Endothelial cell (in vitro differentiated cells): Measurements from ENCODE around the gene DPYSL4. TPM values are rescaled to one million over a fixed set of nuclear protein-coding genes. Genes with fewer than 3 reads are reported as not detected.

Source experiments
- DNase-seq: peaks from one replicate; pipeline ENCODE4 v3.0.0; 2021; ENCODE audit warnings: low spot score
- H3K27ac Mint-ChIP-seq: one replicate; pipeline ENCODE4 v1.8.0; 2021; ENCODE audit warnings: mixed read lengths, inconsistent platforms; ENCODE audit not compliant: unreplicated experiment
- H3K27me3 Mint-ChIP-seq: one replicate; pipeline ENCODE4 v1.8.0; 2021; ENCODE audit warnings: mild to moderate bottlenecking, moderate library complexity, mixed read lengths, inconsistent platforms; ENCODE audit not compliant: unreplicated experiment
- H3K36me3 Mint-ChIP-seq: one replicate; pipeline ENCODE4 v1.8.0; 2021; ENCODE audit warnings: mild to moderate bottlenecking, low read depth, mixed read lengths, inconsistent platforms; ENCODE audit not compliant: unreplicated experiment
- H3K4me1 Mint-ChIP-seq: one replicate; pipeline ENCODE4 v1.8.0; 2021; ENCODE audit warnings: mild to moderate bottlenecking, mixed read lengths, inconsistent platforms; ENCODE audit not compliant: unreplicated experiment
- H3K4me3 Mint-ChIP-seq: one replicate; pipeline ENCODE4 v1.8.0; 2021; ENCODE audit warnings: mild to moderate bottlenecking, mixed read lengths, inconsistent platforms; ENCODE audit not compliant: unreplicated experiment
- H3K9me3 Mint-ChIP-seq: one replicate; pipeline ENCODE4 v1.8.0; 2021; ENCODE audit warnings: mixed read lengths, inconsistent platforms; ENCODE audit not compliant: unreplicated experiment
- CTCF ChIP-seq: fragments of 200-600 bp; sonication (generic); IDR thresholded peaks from one replicate; pipeline ENCODE4 v1.5.0; 2021; ENCODE audit warnings: antibody characterized with exemption; ENCODE audit not compliant: unreplicated experiment
- total RNA-seq: library from RNA; stranded (reverse); fragmentation: NEBNext Ultra II Directional; extraction: Animal tissue kit (Norgen Biotek cat#: 25700); gene quantifications from one replicate; pipeline ENCODE4 v1.2.1, GENCODE V29; 2021; ENCODE audit not compliant: unreplicated experiment

DPYSL4 gene
- total RNA-seq, 1 donor from 2014 or later: 15.0 TPM

DNA sequence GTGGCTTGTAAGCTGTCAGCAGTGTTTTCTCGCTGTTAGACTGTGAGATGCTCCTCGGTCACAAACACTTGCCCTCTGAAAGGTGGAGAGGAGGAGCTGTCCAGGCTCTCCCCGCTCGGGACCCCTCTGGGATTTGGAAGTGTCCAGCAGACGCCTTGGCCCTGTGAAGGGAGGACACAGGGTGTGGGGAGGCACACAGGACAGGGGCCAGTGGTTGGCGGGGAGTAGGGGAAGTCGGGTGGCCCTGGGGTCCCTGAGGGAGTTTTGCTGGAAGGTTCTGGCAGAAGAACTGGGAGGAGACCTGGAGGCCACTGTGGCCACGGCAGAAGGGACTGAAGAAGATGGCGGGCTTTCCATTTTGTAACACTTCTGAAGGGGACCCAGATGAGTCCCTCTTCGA, 47.2 kb upstream of the DPYSL4 start:
- Mint-ChIP-seq H3K27me3 (peaks cover 8% of the 10 kb centered on the region), H3K27ac (no peak overlapping the region)

DNA sequence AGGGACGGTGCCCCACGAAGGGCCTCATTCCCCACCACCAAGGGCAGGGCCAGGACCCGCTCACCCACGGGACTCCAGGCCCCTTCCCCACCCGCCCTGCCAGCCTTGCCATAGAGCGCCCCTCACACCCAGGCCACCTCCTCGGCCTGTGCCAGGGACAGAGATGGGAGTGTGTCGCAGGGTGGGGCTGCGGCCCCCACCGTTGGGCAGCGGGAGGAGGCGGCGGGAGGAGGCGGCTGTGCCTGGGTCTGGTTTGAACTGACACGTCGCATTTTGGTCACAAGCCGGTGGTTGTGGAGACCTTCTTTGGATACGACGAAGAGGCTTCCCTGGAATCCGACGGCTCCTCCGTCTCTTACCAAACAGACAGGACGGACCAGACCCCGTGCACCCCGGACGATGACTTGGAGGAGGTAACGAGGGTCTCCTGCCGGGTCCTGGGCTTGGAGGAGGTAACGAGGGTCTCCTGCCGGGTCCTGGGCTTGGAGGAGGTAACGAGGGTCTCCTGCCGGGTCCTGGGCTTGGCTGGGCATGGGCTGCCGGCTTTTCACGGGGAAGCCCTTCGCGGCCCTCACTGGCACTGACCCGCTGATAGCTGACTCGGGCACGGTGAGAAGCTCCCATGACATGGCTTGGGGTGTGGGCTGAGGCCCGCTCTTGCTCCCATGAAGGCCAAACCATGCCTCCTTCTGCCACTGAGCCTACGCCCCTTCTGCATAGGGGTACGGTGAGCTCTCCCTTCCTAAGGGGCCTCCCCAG, 46.4 kb upstream of the DPYSL4 start:
- DNase-seq: no peak
- H3K36me3 Mint-ChIP-seq: no peaks in the 10 kb centered on the region
- peaks cover 3% of the 10 kb centered on the region for H3K4me1 Mint-ChIP-seq
- no peak for TF ChIP-seq CTCF
- no peak overlapping the region for H3K4me3 Mint-ChIP-seq
- peaks cover 11% of the 10 kb centered on the region for H3K27me3 Mint-ChIP-seq
- H3K9me3 Mint-ChIP-seq: no peaks in the 10 kb centered on the region
- H3K27ac Mint-ChIP-seq: no peak overlapping the region

More for the DNA sequence above, 47.2 kb upstream of the DPYSL4 start:
- no peaks in the 10 kb centered on the region for H3K9me3 Mint-ChIP-seq
- no peaks in the 10 kb centered on the region for H3K36me3 Mint-ChIP-seq
- peaks cover 3% of the 10 kb centered on the region for H3K4me1 Mint-ChIP-seq
- no peak overlapping the region for H3K4me3 Mint-ChIP-seq
- TF ChIP-seq CTCF: no peak
- no peak for DNase-seq

- Mint-ChIP-seq H3K27ac (no peak overlapping the region), H3K4me1 (peaks cover 3% of the 10 kb centered on the region), H3K27me3 (peaks cover 11% of the 10 kb centered on the region), H3K36me3 (no peaks in the 10 kb centered on the region), H3K4me3 (no peak overlapping the region), H3K9me3 (no peaks in the 10 kb centered on the region)
- TF ChIP-seq CTCF: no peak
- no peak for DNase-seq
These were observed 45.7 kb upstream of the DPYSL4 start for GRCh38 chr10:132141076-132141475.

GRCh38 chr10:132141526-132142395, 45.0 kb upstream of the DPYSL4 start:
- peaks cover 3% of the 10 kb centered on the region for H3K4me1 Mint-ChIP-seq
- H3K4me3 Mint-ChIP-seq: no peak overlapping the region
- H3K36me3 Mint-ChIP-seq: no peaks in the 10 kb centered on the region
- no peak for TF ChIP-seq CTCF
- no peaks in the 10 kb centered on the region for H3K9me3 Mint-ChIP-seq
- no peak for DNase-seq
- H3K27ac Mint-ChIP-seq: no peak overlapping the region
- H3K27me3 Mint-ChIP-seq: peaks cover 11% of the 10 kb centered on the region
